ENCODE results near the gene PLXNA4.

Gene PLXNA4

GRCh38 chr7:132518839-132519173 lies 57.5 kb downstream of the PLXNA4 start:
- Histone ChIP-seq H3K4me2 (ENCODE audit: low read length, poor library complexity, severe bottlenecking) (no peak overlapping the region), H3K18ac (ENCODE audit: low read depth in 1 of 2, low read length in 2 of 2) (no peak overlapping the region), H3K27ac (ENCODE audit: low read length, poor library complexity, severe bottlenecking) (no peak overlapping the region), H2AK5ac (ENCODE audit: low read length, severe bottlenecking) (no peak overlapping the region), H3K27me3 (ENCODE audit: control insufficient read depth in 1 of 2, insufficient read depth in 1 of 2, low read length in 2 of 2) (no peaks in the 10 kb centered on the region), H3K9me3 (ENCODE audit: control insufficient read depth, low read length) (no peaks in the 10 kb centered on the region), H4K91ac (ENCODE audit: low read length) (no peak overlapping the region), H3K23ac (ENCODE audit: low read length in 2 of 2) (no peak overlapping the region), H2BK15ac (ENCODE audit: low read depth, poor library complexity, severe bottlenecking) (no peak overlapping the region), H2BK5ac (ENCODE audit: low read depth, low read length, poor library complexity, severe bottlenecking) (no peak overlapping the region), H2AFZ (ENCODE audit: low read depth, low read length) (no peak overlapping the region), H3K79me1 (replicated peaks; ENCODE audit: low read length, poor library complexity, severe bottlenecking) (no peaks in the 10 kb centered on the region), H2BK12ac (ENCODE audit: low read length in 2 of 2) (no peak overlapping the region), H3K4me3 (ENCODE audit: insufficient read depth in 1 of 2, low read depth in 1 of 2, low read length in 2 of 2) (no peak overlapping the region), H3K4ac (ENCODE audit: low read depth in 1 of 2, low read length in 2 of 2) (no peak overlapping the region), H3K9ac (ENCODE audit: low read length) (no peak overlapping the region), H3K36me3 (ENCODE audit: control insufficient read depth in 1 of 2, insufficient read depth in 2 of 2, low read depth in 1 of 2, low read length in 2 of 2) (no peaks in the 10 kb centered on the region), H4K8ac (ENCODE audit: low read length) (no peak overlapping the region), H2BK120ac (ENCODE audit: low read depth, low read length) (no peak overlapping the region), H3K14ac (ENCODE audit: low read length in 2 of 2) (no peak overlapping the region), H3K4me1 (ENCODE audit: control insufficient read depth, insufficient read depth, low read depth, low read length) (no peaks in the 10 kb centered on the region)
- DNase-seq: no peak
- WGBS: 85% methylated on average over 6 of the region's 6 CpGs

DNA sequence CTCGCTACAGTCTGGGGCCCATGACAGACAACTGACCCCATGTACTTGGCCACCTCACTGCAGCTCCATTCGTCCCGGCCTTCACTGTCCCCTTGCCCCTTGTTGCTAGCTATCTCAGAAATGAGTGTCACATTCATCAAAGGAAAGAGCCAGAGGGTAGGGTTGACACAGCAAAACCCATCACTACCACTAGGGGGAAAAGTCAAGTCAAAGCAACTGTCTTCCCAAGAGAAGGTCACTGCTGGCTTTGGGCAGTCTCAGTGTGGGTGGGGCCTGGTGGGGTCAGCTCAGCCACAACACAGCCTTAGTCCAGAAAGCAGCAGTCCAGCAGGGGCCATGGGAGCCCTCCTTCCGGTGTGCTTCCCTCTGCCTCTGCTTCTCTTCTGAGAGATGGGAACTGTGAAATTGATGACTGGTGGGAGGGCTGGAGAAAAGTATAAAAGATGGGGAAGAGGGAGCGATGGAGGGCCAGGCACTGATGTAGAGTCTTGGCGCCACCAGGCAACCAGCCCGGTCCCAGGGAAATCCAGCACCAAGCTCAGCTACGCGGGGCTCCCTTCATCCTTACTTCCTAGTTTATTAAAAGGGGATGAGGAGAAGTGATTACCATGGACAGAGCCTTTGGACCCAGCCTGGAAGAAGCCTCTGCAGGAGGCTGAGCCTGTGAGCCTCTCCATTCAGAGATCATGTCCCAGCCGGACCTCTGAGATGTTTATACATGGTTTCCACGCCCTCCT lies 58.0 kb downstream of the PLXNA4 start:
- H2BK120ac ChIP-seq (ENCODE audit: low read depth, low read length): no peak overlapping the region
- H3K4me3 ChIP-seq (ENCODE audit: insufficient read depth in 1 of 2, low read depth in 1 of 2, low read length in 2 of 2): no peak overlapping the region
- H3K9me3 ChIP-seq (ENCODE audit: control insufficient read depth, low read length): no peaks in the 10 kb centered on the region
- no peak overlapping the region for H3K4ac ChIP-seq (ENCODE audit: low read depth in 1 of 2, low read length in 2 of 2)
- no peak overlapping the region for H3K14ac ChIP-seq (ENCODE audit: low read length in 2 of 2)
- no peaks in the 10 kb centered on the region for H3K36me3 ChIP-seq (ENCODE audit: control insufficient read depth in 1 of 2, insufficient read depth in 2 of 2, low read depth in 1 of 2, low read length in 2 of 2)
- H4K91ac ChIP-seq (ENCODE audit: low read length): no peak overlapping the region
- H2AK5ac ChIP-seq (ENCODE audit: low read length, severe bottlenecking): no peak overlapping the region
- no peak overlapping the region for H2BK12ac ChIP-seq (ENCODE audit: low read length in 2 of 2)
- WGBS: 76% methylated on average over 9 of the region's 11 CpGs
- no peak overlapping the region for H3K23ac ChIP-seq (ENCODE audit: low read length in 2 of 2)
- H3K79me1 ChIP-seq (replicated peaks; ENCODE audit: low read length, poor library complexity, severe bottlenecking): no peaks in the 10 kb centered on the region
- no peak overlapping the region for H2BK15ac ChIP-seq (ENCODE audit: low read depth, poor library complexity, severe bottlenecking)
- no peak overlapping the region for H2BK5ac ChIP-seq (ENCODE audit: low read depth, low read length, poor library complexity, severe bottlenecking)
- no peak overlapping the region for H4K8ac ChIP-seq (ENCODE audit: low read length)
- H3K27me3 ChIP-seq (ENCODE audit: control insufficient read depth in 1 of 2, insufficient read depth in 1 of 2, low read length in 2 of 2): no peaks in the 10 kb centered on the region
- no peak overlapping the region for H3K27ac ChIP-seq (ENCODE audit: low read length, poor library complexity, severe bottlenecking)
- H3K4me1 ChIP-seq (ENCODE audit: control insufficient read depth, insufficient read depth, low read depth, low read length): no peaks in the 10 kb centered on the region
- H3K4me2 ChIP-seq (ENCODE audit: low read length, poor library complexity, severe bottlenecking): no peak overlapping the region
- H3K18ac ChIP-seq (ENCODE audit: low read depth in 1 of 2, low read length in 2 of 2): no peak overlapping the region
- no peak for DNase-seq
- no peak overlapping the region for H2AFZ ChIP-seq (ENCODE audit: low read depth, low read length)
- no peak overlapping the region for H3K9ac ChIP-seq (ENCODE audit: low read length)

- H3K79me1 ChIP-seq (replicated peaks; ENCODE audit: low read length, poor library complexity, severe bottlenecking): no peaks in the 10 kb centered on the region
- no peak overlapping the region for H3K27ac ChIP-seq (ENCODE audit: low read length, poor library complexity, severe bottlenecking)
- H3K36me3 ChIP-seq (ENCODE audit: control insufficient read depth in 1 of 2, insufficient read depth in 2 of 2, low read depth in 1 of 2, low read length in 2 of 2): no peaks in the 10 kb centered on the region
- H3K4me3 ChIP-seq (ENCODE audit: insufficient read depth in 1 of 2, low read depth in 1 of 2, low read length in 2 of 2): no peak overlapping the region
- 75% methylated on average over 5 of the region's 5 CpGs for WGBS
- peak; percentile 1 for DNase-seq
- no peak overlapping the region for H2AK5ac ChIP-seq (ENCODE audit: low read length, severe bottlenecking)
- no peak overlapping the region for H2AFZ ChIP-seq (ENCODE audit: low read depth, low read length)
- no peaks in the 10 kb centered on the region for H3K9me3 ChIP-seq (ENCODE audit: control insufficient read depth, low read length)
- no peak overlapping the region for H3K14ac ChIP-seq (ENCODE audit: low read length in 2 of 2)
- no peak overlapping the region for H2BK5ac ChIP-seq (ENCODE audit: low read depth, low read length, poor library complexity, severe bottlenecking)
- no peak overlapping the region for H3K4me2 ChIP-seq (ENCODE audit: low read length, poor library complexity, severe bottlenecking)
- no peak overlapping the region for H2BK120ac ChIP-seq (ENCODE audit: low read depth, low read length)
- H2BK15ac ChIP-seq (ENCODE audit: low read depth, poor library complexity, severe bottlenecking): no peak overlapping the region
- no peaks in the 10 kb centered on the region for H3K27me3 ChIP-seq (ENCODE audit: control insufficient read depth in 1 of 2, insufficient read depth in 1 of 2, low read length in 2 of 2)
- H3K4me1 ChIP-seq (ENCODE audit: control insufficient read depth, insufficient read depth, low read depth, low read length): no peaks in the 10 kb centered on the region
- no peak overlapping the region for H3K4ac ChIP-seq (ENCODE audit: low read depth in 1 of 2, low read length in 2 of 2)
- H3K23ac ChIP-seq (ENCODE audit: low read length in 2 of 2): no peak overlapping the region
- H4K8ac ChIP-seq (ENCODE audit: low read length): no peak overlapping the region
- H2BK12ac ChIP-seq (ENCODE audit: low read length in 2 of 2): no peak overlapping the region
- H4K91ac ChIP-seq (ENCODE audit: low read length): no peak overlapping the region
- no peak overlapping the region for H3K9ac ChIP-seq (ENCODE audit: low read length)
- no peak overlapping the region for H3K18ac ChIP-seq (ENCODE audit: low read depth in 1 of 2, low read length in 2 of 2)
Measured at GRCh38 chr7:132516042-132516840, 60.0 kb downstream of the PLXNA4 start.

GRCh38 chr7:132515181-132515580 lies 61.1 kb downstream of the PLXNA4 start:
- no peaks in the 10 kb centered on the region for H3K4me1 ChIP-seq (ENCODE audit: control insufficient read depth, insufficient read depth, low read depth, low read length)
- WGBS: 89% methylated on average over 5 of the region's 5 CpGs

More at GRCh38 chr7:132515181-132515580, 61.1 kb downstream of the PLXNA4 start:
- no peak overlapping the region for H2AK5ac ChIP-seq (ENCODE audit: low read length, severe bottlenecking)
- no peak overlapping the region for H2BK12ac ChIP-seq (ENCODE audit: low read length in 2 of 2)
- H2BK120ac ChIP-seq (ENCODE audit: low read depth, low read length): no peak overlapping the region
- no peaks in the 10 kb centered on the region for H3K9me3 ChIP-seq (ENCODE audit: control insufficient read depth, low read length)
- no peak overlapping the region for H4K91ac ChIP-seq (ENCODE audit: low read length)
- H3K23ac ChIP-seq (ENCODE audit: low read length in 2 of 2): no peak overlapping the region
- no peak overlapping the region for H2BK5ac ChIP-seq (ENCODE audit: low read depth, low read length, poor library complexity, severe bottlenecking)
- no peaks in the 10 kb centered on the region for H3K36me3 ChIP-seq (ENCODE audit: control insufficient read depth in 1 of 2, insufficient read depth in 2 of 2, low read depth in 1 of 2, low read length in 2 of 2)
- no peak overlapping the region for H3K4me2 ChIP-seq (ENCODE audit: low read length, poor library complexity, severe bottlenecking)
- no peak overlapping the region for H3K9ac ChIP-seq (ENCODE audit: low read length)
- no peak overlapping the region for H3K18ac ChIP-seq (ENCODE audit: low read depth in 1 of 2, low read length in 2 of 2)
- no peak overlapping the region for H2AFZ ChIP-seq (ENCODE audit: low read depth, low read length)
- no peak overlapping the region for H3K4ac ChIP-seq (ENCODE audit: low read depth in 1 of 2, low read length in 2 of 2)
- no peaks in the 10 kb centered on the region for H3K27me3 ChIP-seq (ENCODE audit: control insufficient read depth in 1 of 2, insufficient read depth in 1 of 2, low read length in 2 of 2)
- no peak overlapping the region for H2BK15ac ChIP-seq (ENCODE audit: low read depth, poor library complexity, severe bottlenecking)
- H3K4me3 ChIP-seq (ENCODE audit: insufficient read depth in 1 of 2, low read depth in 1 of 2, low read length in 2 of 2): no peak overlapping the region
- H3K79me1 ChIP-seq (replicated peaks; ENCODE audit: low read length, poor library complexity, severe bottlenecking): no peaks in the 10 kb centered on the region
- no peak overlapping the region for H3K14ac ChIP-seq (ENCODE audit: low read length in 2 of 2)
- H4K8ac ChIP-seq (ENCODE audit: low read length): no peak overlapping the region
- H3K27ac ChIP-seq (ENCODE audit: low read length, poor library complexity, severe bottlenecking): no peak overlapping the region
- DNase-seq: no peak
